Measurements from ENCODE around the gene LTBP4.
"Not testable (repeated sequence)": the region's sequence is repeated elsewhere in the genome, so short reads cannot be mapped to it uniquely, and the experiment has no call there.

The LTBP4 gene

GRCh38 chr19:40613690-40614621 is 12.8 kb downstream of the LTBP4 start:
- DNase-seq, result no peak

- DNase-seq, result no peak
Observed at GRCh38 chr19:40614622-40615411, 13.6 kb downstream of the LTBP4 start.

GRCh38 chr19:40616178-40616577 is 15.0 kb downstream of the LTBP4 start:
- DNase-seq, result no peak

GRCh38 chr19:40616941-40617340 is 15.8 kb downstream of the LTBP4 start:
- no peak for DNase-seq

- no peak for DNase-seq
Observed at GRCh38 chr19:40617961-40618360, 16.8 kb downstream of the LTBP4 start.

GRCh38 chr19:40619333-40620160 is 18.4 kb downstream of the LTBP4 start:
- DNase-seq, result no peak

GRCh38 chr19:40620161-40620485 is 19.0 kb downstream of the LTBP4 start:
- no peak for DNase-seq

- no peak for DNase-seq
Observed at GRCh38 chr19:40621283-40621682, 20.1 kb downstream of the LTBP4 start.

GRCh38 chr19:40621966-40622772 is 21.0 kb downstream of the LTBP4 start:
- DNase-seq, result no peak

GRCh38 chr19:40622773-40623075 is 21.6 kb downstream of the LTBP4 start:
- DNase-seq, result no peak

- no peak for DNase-seq
Observed at GRCh38 chr19:40623403-40624251, 22.5 kb downstream of the LTBP4 start.

- DNase-seq, result not testable (repeated sequence)
Observed at GRCh38 chr19:40624369-40625153, 23.4 kb downstream of the LTBP4 start.

- no peak for DNase-seq
Observed at GRCh38 chr19:40625406-40626120, 24.4 kb downstream of the LTBP4 start.

- DNase-seq, result no peak
Observed at GRCh38 chr19:40626918-40627317, 25.7 kb downstream of the LTBP4 start.

- no peak for DNase-seq
Observed at GRCh38 chr19:40627486-40628279, 26.5 kb downstream of the LTBP4 start.

- DNase-seq, result no peak
Observed at GRCh38 chr19:40629346-40629745, 28.2 kb downstream of the LTBP4 start.

GRCh38 chr19:40630571-40631160 is 29.5 kb downstream of the LTBP4 start:
- no peak for DNase-seq

- no peak for DNase-seq
Observed at GRCh38 chr19:40632311-40633036, 31.3 kb downstream of the LTBP4 start.
